Panc1 (cell line): Measurements from ENCODE around the gene APOC3.

Source experiments
- CTCF ChIP-seq: fragments of 450-650 bp; IDR thresholded peaks from 2 replicates; pipeline ENCODE4 v1.5.1; 2017; ENCODE audit warnings: mild to moderate bottlenecking
- POLR2AphosphoS5 ChIP-seq: IDR thresholded peaks from 2 replicates; pipeline ENCODE4 v1.6.1; 2012; ENCODE audit warnings: mild to moderate bottlenecking, low read depth, low read length, moderate library complexity
- REST ChIP-seq, 2 experiments: IDR thresholded peaks; 2 replicates each; pipeline ENCODE4 v1.6.1; 2011 to 2012; ENCODE audit warnings: low read depth in 2 of 2, control low read depth in 1 of 2, low read length in 1 of 2, mild to moderate bottlenecking in 1 of 2, moderate library complexity in 1 of 2; ENCODE audit not compliant: insufficient read depth in 1 of 2
- SIN3A ChIP-seq: IDR thresholded peaks from 2 replicates; pipeline ENCODE4 v1.6.1; 2012; ENCODE audit warnings: low read depth, mild to moderate bottlenecking, low read length, moderate library complexity, borderline replicate concordance; ENCODE audit not compliant: insufficient read depth
- TCF7L2 ChIP-seq: IDR thresholded peaks from 2 replicates; pipeline ENCODE4 v1.6.1; 2011; ENCODE audit warnings: mild to moderate bottlenecking, low read depth, low read length, inconsistent platforms

GRCh38 chr11:116860303-116860702 is 30.6 kb downstream of the APOC3 start:
- TF ChIP-seq REST (IDR thresholded peaks at IDR 0.05; ENCODE audit: insufficient read depth in 1 of 2, low read depth in 2 of 2, low read length in 1 of 2) (no peak), CTCF (no peak), POLR2AphosphoS5 (no peak), SIN3A (no peak), TCF7L2 (no peak)
